ENCODE measurements around the gene PCDHGA4.

DNA sequence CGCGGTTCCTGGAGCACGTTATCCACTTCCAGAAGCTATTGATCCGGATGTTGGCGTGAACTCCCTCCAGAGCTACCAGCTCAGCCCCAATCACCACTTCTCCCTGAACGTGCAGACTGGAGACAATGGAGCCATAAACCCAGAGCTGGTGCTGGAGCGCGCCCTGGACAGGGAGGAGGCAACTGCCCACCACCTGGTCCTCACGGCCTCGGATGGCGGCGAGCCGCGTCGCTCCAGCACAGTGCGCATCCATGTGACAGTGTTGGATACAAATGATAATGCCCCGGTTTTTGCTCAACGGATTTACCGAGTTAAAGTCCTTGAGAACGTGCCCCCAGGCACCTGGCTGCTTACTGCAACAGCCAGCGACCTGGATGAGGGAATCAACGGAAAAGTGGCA is 48.6 kb downstream of the PCDHGA4 start:
- TF ChIP-seq, protein P1, sequence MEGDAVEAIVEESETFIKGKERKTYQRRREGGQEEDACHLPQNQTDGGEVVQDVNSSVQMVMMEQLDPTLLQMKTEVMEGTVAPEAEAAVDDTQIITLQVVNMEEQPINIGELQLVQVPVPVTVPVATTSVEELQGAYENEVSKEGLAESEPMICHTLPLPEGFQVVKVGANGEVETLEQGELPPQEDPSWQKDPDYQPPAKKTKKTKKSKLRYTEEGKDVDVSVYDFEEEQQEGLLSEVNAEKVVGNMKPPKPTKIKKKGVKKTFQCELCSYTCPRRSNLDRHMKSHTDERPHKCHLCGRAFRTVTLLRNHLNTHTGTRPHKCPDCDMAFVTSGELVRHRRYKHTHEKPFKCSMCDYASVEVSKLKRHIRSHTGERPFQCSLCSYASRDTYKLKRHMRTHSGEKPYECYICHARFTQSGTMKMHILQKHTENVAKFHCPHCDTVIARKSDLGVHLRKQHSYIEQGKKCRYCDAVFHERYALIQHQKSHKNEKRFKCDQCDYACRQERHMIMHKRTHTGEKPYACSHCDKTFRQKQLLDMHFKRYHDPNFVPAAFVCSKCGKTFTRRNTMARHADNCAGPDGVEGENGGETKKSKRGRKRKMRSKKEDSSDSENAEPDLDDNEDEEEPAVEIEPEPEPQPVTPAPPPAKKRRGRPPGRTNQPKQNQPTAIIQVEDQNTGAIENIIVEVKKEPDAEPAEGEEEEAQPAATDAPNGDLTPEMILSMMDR (IDR thresholded peaks at IDR 0.05; ENCODE audit: poor library complexity), result no peak
- TF ChIP-seq EZH2phosphoT487 (IDR thresholded peaks at IDR 0.05; ENCODE audit: low read depth, severe bottlenecking, unreplicated experiment), result no peak
- TF ChIP-seq EZH2 (IDR thresholded peaks at IDR 0.05; ENCODE audit: borderline replicate concordance), result no peak

All from hepatocyte (in vitro differentiated cells).